GM21381 (cell line): Measurements from ENCODE around the gene PDK2.

ENCODE experiments used
- ATAC-seq: cut with Tn5 transposase; IDR thresholded peaks from one replicate; pipeline ENCODE4 v1.9.1; 2021; ENCODE audit warnings: mild to moderate bottlenecking, moderate library complexity; ENCODE audit not compliant: unreplicated experiment

The PDK2 gene

DNA sequence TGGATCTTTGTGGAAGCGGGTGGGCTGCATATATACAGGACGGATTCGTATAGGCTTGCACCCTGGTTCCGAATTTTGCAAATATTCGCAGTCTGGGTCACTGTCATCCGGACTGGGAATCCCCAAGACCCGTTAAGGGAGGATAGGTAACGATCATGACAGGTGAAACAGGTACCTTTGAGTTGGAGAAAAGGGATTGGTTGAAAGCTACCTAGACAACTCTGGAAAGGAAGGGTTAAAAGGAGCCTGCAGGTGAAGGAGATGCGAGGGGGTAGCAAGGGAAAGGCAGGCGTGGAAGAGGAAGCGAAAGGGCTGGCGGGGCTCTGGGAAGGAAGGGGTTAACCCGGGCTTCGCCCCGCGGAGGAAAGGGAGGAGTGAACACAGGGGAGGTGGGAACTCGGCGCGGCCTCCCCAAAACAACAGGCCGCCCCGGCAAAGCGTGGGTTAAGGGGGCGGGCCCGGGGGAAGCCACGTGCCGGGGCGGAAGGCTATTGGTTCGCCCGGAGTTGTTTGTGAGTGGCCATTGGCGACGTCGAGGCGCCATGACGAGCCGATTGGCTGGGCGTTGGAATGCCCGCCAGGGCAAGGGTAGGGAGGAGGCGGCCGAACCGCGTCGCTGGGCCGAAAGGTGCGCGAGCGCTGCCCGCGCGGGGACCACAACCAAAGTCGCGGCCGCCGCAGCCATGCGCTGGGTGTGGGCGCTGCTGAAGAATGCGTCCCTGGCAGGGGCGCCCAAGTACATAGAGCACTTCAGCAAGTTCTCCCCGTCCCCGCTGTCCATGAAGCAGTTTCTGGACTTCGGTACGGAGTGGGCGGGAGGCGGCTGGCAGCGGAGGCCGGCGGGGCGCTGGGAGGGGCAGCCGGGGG, at the start of gene PDK2:
TSS of gene PDK2 (plus strand) at position 599 of the 867 bp plus-strand sequence. CDS start at position 684, 85 bp downstream.
- peak; percentile 87 for ATAC-seq

DNA sequence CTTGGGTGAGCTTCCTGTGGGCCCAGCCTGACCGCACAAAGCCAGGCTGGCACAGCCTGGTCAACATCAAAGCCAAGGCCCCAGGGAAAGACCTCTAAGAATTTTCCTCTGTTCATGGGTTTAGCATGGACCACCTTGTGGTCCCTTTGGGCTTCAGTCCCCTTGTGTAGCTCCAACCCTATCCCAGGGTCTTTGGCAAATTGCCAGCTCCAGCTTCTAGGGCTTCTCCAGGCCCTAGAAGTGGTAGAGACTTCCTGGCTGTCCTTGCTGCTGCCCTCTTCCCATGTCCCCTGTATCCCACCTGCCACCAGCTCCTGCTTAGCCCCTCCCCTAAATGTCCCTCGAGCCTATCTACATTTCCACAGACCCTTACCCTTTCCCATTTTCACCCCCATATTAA, 49.0 kb upstream of the PDK2 start:
- no peak for ATAC-seq

DNA sequence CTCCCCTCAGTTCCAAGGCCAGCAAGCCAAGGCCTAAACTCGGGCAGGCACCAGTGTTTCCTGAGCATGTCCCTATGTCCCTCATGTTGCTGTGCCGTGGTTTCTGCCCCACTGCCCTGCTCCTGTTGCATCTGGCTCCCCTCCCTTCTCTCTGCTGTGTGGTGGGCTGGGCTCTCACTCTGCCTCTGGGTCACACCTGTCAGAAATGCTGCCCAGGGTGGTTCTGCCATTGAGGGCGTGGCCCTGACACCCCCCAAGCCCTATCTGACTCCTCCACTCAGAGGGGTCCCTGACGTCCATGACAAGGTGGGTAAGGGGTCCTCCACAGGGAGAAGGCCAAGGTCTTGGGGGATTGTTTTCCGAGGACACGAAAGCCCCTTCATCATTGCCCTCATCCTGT, 48.5 kb upstream of the PDK2 start:
- ATAC-seq: no peak

GRCh38 chr17:50047083-50047482, 48.1 kb upstream of the PDK2 start:
- no peak for ATAC-seq

GRCh38 chr17:50047488-50048126, 47.5 kb upstream of the PDK2 start:
- ATAC-seq: no peak

DNA sequence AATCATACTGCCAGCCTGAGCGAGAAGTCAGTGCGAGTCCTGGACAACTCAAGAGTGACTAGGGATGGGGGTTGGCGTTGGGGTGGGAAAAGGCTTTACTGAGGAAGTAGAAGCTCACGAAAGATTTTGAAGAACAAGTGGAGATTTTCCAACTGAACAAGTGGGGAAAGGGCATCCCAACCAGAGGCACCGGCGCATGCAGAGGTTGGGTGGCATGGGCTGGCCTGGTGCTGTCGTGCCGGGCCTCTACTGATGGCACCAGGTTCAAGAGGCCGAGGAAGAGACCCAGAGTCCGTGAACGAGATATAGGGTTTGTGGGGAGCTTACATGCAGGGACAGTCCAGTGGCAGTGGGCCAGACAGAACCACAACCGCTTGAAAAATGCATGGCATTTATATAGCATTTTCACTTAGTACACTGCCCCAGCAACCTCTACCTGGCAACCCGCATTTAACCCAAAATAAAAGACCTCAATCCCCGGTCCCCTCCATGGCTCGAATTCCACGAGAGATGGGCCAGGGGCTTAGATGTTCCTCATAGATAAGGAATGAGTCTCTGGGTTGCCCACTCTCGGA, 46.9 kb upstream of the PDK2 start:
- ATAC-seq: no peak

- no peak for ATAC-seq
Measured at GRCh38 chr17:50048988-50049387, 46.2 kb upstream of the PDK2 start.

DNA sequence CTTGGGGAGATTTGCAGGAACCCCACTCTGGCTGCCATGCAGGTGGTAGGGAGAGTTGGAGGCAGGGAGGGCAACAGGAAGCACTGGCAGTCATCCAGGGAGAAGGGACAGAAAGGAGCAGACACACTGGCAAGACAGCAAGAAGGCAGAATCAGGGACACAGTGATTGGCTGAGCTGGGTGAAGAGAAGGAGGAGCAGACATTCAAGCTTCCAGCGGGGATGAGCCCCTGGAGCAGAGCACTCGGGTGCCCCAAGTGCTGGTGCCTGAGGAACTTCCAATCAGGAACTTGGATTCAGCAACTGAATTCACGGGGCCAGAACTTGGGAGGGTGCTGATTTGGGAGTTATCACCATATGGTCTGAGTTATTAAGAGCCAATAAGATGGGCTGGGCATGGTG, 45.5 kb upstream of the PDK2 start:
- ATAC-seq: no peak

DNA sequence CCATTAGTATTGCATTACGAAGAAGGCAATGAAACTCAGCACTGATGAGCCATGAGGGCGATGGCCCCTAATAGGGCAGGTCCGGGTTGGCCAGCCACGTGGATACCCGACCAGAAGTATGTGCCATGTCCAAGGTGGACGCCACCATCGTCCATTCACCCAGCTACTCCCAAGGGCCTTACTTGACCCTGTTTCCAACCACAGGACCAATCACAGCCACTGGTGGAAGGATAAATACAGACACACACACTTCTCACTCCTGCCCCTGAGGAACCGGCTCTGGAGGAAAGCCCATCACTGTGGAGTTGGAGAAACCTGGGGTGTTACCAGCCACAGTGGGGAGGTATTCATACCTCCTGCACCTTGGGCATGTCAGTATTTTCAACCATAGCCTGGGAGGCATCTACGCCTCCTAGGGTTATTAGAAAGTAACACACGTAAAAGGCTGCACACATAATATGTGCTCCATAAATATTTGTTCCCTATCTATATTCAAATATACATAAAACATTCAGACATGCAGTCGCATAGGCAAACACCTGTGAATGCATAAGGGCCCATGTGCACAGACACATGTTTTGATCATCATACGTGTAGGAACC, 44.6 kb upstream of the PDK2 start:
- no peak for ATAC-seq

DNA sequence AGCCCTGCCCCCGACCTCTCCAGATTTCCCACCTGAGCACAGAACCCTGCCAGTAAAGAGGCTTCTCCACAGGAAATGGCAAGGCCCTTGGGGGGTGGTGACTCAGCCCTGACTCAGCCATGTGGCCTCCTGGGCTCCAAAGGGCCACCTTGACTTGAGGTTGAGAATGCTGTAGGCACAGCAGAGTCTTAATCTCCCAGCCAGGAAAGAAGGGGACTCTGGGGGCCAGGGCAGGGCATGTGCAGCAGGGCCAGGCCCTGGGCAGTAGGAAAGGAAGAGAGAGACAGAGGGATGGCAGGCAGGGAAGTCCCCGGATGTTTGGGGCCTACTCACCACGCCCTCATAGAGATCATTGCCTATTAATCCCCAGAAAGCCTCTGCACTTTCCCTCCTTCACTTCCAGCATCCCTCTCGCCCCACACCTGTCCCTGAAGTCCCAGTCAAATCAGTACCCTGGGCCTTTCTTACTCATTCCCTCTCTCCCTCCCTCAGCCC, 44.0 kb upstream of the PDK2 start:
- no peak for ATAC-seq

- no peak for ATAC-seq
Measured at GRCh38 chr17:50051606-50052005, 43.5 kb upstream of the PDK2 start.

DNA sequence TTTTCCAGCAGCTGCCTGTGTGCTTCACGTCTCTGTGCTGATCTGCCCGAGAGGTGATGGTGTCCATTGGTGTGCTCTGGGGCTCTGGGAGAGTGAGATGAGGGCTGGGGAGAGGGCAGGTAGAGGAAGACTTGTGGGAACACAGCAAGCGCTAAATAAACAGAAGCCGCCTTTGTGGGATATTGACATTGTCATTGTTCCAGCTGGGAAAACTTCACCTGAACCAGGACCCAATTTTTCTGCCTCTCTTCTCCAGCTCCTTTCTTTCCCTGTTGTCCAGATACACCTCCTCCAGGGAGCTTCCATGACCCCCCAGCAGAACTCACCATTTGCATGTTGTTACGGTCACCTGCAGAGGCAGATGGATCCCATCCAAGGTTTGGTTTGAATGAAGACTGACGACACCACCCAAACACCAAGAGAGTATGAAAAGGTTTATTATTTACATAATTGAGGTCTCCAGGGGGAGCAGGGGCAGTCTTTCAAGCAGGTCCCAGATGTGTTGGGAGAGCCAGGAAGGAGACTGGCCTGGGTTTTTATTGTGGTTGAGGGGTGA, 42.8 kb upstream of the PDK2 start:
- ATAC-seq: no peak

GRCh38 chr17:50052822-50053653, 42.1 kb upstream of the PDK2 start:
- no peak for ATAC-seq

- no peak for ATAC-seq
Measured at GRCh38 chr17:50053654-50053960, 41.5 kb upstream of the PDK2 start.

DNA sequence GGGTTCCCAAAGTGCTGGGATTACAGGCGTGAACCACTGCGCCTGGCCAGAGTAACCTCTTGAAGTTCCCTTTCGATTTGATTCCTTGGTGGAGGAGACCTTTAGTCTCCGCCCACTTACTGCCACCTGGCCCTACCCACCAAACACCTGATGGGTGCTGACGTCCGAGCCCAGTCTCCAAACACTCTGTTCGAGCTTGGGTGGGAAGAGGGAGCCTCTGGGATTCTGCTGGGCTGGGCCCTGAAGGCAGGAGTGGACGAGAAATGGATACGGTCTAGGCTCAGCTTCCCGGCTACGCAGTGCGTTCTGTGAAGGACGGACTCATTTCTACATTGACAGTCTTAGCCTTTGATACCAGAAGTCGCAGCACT, 40.1 kb upstream of the PDK2 start:
- no peak for ATAC-seq

- ATAC-seq: peak; percentile 33
Measured at GRCh38 chr17:50055426-50056216, 39.5 kb upstream of the PDK2 start, which contains the start of gene ITGA3. TSS of gene ITGA3 (plus strand) at chr17:50056110. CDS start at chr17:50056440, 330 bp downstream.

- peak; percentile 52 for ATAC-seq
Measured at GRCh38 chr17:50056217-50056960, 38.8 kb upstream of the PDK2 start.

DNA sequence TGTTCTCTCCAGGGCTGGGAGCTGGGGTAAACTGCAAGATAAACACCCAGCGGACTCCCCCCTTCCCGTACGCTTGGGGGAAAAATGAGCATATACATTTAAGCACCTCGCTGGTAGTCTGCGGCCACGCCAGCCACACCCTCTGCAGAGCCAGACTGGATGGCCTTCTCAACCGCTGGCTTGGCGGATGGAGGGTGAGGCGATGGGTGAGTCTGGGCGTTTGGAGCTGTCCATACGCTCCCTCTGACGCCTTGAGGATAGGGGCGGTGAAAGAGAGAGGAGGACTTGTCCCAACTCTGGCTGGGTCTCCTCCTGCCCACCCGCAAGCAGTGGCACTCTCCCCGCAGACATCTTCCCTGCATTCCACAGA, 38.2 kb upstream of the PDK2 start:
- no peak for ATAC-seq

DNA sequence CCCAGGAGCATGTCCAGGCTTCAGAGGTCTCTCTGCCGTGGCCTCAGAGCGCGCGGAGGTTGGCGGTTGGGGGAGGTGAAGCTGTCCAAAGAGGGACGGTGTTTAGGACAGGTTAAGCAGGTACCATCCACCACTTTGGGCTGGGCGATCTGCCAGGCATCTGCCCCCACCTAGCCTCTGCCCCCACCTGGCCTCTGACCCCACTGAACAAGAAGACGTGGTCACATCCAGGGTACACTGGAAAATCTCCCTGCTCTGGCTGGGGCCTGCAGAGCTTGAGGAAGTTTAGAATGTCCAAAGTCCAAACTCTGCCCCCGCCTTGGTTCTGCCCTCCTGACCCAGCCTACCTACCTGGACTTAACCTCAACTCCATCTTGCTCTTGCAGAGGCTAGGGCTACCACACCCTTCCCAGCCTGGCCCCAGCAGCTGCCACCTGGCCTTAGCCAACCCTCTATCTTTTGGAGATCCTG, 37.6 kb upstream of the PDK2 start:
- ATAC-seq: no peak
